B cell (primary cell): ENCODE results near the gene CFL1. TPM values are rescaled to one million over a fixed set of nuclear protein-coding genes. Genes with fewer than 3 reads are reported as not detected.

Source experiments
- ATAC-seq: fragments of 200-7000 bp; cut with Tn5 transposase; one replicate; pipeline ENCODE4 v1.10.0; 2021; ENCODE audit warnings: low read depth, mild to moderate bottlenecking, moderate number of reproducible peaks, moderate library complexity
- CTCF ChIA-PET: fragments of 350-600 bp; sonication (Branson Sonifier 250); formaldehyde crosslinking; loops from one replicate; lab custom pipeline; 2021; ENCODE audit warnings: antibody characterized with exemption, inconsistent platforms; lab: Charles Lee
- POLR2A ChIA-PET: fragments of 350-600 bp; sonication (Branson Sonifier 250); formaldehyde crosslinking; loops from one replicate; lab custom pipeline; 2021; ENCODE audit warnings: antibody characterized with exemption; lab: Charles Lee
- DNase-seq: peaks from one replicate; pipeline ENCODE4 v3.0.0; 2013
- H2AFZ ChIP-seq: 2 replicates; pipeline ENCODE4 v1.6.1; 2012; ENCODE audit warnings: mild to moderate bottlenecking, low read depth, low read length; ENCODE audit not compliant: insufficient read depth, poor library complexity, severe bottlenecking
- H3K27ac ChIP-seq, 2 donors: 1 replicate in 1 of 2; 2 replicates in 1 of 2; pipeline ENCODE4 v1.5.1; 2012 to 2013; ENCODE audit warnings: low read length in 2 of 2, mild to moderate bottlenecking in 2 of 2, moderate library complexity in 1 of 2
- H3K27me3 ChIP-seq, 4 experiments: fragments of 200-600 bp in 1 of 4; sonication (generic) in 1 of 4; replicated peaks in 1 of 4; 1 replicate in 2 of 4; 2 replicates in 2 of 4; pipeline versions ENCODE4 v1.6.1 to v1.7.0; 2013 to 2016; ENCODE audit warnings: low read length in 3 of 4, mild to moderate bottlenecking in 2 of 4, mixed read lengths in 1 of 4, moderate library complexity in 1 of 4; ENCODE audit not compliant: insufficient read depth in 4 of 4, control insufficient read depth in 3 of 4; ENCODE audit errors: control extremely low read depth in 1 of 4
- H3K36me3 ChIP-seq, 2 experiments: replicated peaks in 1 of 2; 1 replicate in 1 of 2; 2 replicates in 1 of 2; pipeline versions ENCODE4 v1.6.1 to v1.7.1; 2013; ENCODE audit warnings: low read length in 1 of 2; ENCODE audit not compliant: insufficient read depth in 2 of 2, control insufficient read depth in 1 of 2; ENCODE audit errors: control extremely low read depth in 1 of 2, extremely low read depth in 1 of 2
- H3K4me1 ChIP-seq, 2 donors: fragments of 200-600 bp in 1 of 2; sonication (generic) in 1 of 2; 1 replicate in 1 of 2; 2 replicates in 1 of 2; pipeline versions ENCODE4 v1.5.1 to v1.6.1; 2013 to 2017; ENCODE audit warnings: low read length in 2 of 2; ENCODE audit not compliant: control insufficient read depth in 2 of 2, insufficient read depth in 2 of 2
- H3K4me2 ChIP-seq: replicated peaks from 2 replicates; pipeline ENCODE3; 2012; ENCODE audit warnings: mild to moderate bottlenecking, low read depth, low read length; ENCODE audit not compliant: poor library complexity, severe bottlenecking
- H3K4me3 ChIP-seq, 5 experiments: fragments of 200-600 bp in 1 of 5; sonication (generic) in 1 of 5; 1 replicate in 3 of 5; 2 replicates in 2 of 5; pipeline versions ENCODE4 v1.5.1 to v1.7.0; 2011 to 2016; ENCODE audit warnings: low read length in 4 of 5, mild to moderate bottlenecking in 4 of 5, low read depth in 2 of 5, control low read depth in 1 of 5, moderate library complexity in 1 of 5; ENCODE audit not compliant: insufficient read depth in 1 of 5; ENCODE audit errors: control extremely low read depth in 1 of 5, extremely low read depth in 1 of 5
- H3K79me2 ChIP-seq: fragments of 200-600 bp; sonication (generic); one replicate; pipeline ENCODE4 v1.6.0; 2016; ENCODE audit warnings: low read length; ENCODE audit not compliant: control insufficient read depth, insufficient read depth
- H3K9ac ChIP-seq: fragments of 200-600 bp; sonication (generic); 2 replicates; pipeline ENCODE4 v1.6.1; 2017; ENCODE audit warnings: mild to moderate bottlenecking, low read length, moderate library complexity
- H3K9me3 ChIP-seq, 3 donors: one replicate each; pipeline versions ENCODE4 v1.6.1 to v1.7.1; 2013; ENCODE audit warnings: low read length in 2 of 3; ENCODE audit not compliant: control insufficient read depth in 2 of 3, insufficient read depth in 1 of 3; ENCODE audit errors: control extremely low read depth in 1 of 3
- H4K20me1 ChIP-seq: 2 replicates; pipeline ENCODE4 v1.6.0; 2012; ENCODE audit warnings: mild to moderate bottlenecking, low read length; ENCODE audit not compliant: insufficient read depth, control insufficient read depth, poor library complexity, severe bottlenecking
- H3K27ac Mint-ChIP-seq: one replicate; pipeline ENCODE4 v1.8.0; 2021; ENCODE audit warnings: mixed read lengths
- H3K27me3 Mint-ChIP-seq: one replicate; pipeline ENCODE4 v1.8.0; 2021; ENCODE audit warnings: mixed read lengths
- H3K4me1 Mint-ChIP-seq: one replicate; pipeline ENCODE4 v1.8.0; 2021; ENCODE audit warnings: mixed read lengths
- H3K4me3 Mint-ChIP-seq: one replicate; pipeline ENCODE4 v1.8.0; 2021; ENCODE audit warnings: mixed read lengths
- H3K9me3 Mint-ChIP-seq: one replicate; pipeline ENCODE4 v1.8.0; 2022; ENCODE audit warnings: mixed read lengths; ENCODE audit not compliant: insufficient read depth
- CTCF ChIP-seq: fragments of 200-600 bp; IDR thresholded peaks from one replicate; pipeline ENCODE4 v1.8.0; 2022; ENCODE audit warnings: antibody characterized with exemption, mild to moderate bottlenecking
- EZH2 ChIP-seq: IDR thresholded peaks from 2 replicates; pipeline ENCODE4 v1.6.1; 2012; ENCODE audit warnings: borderline replicate concordance, low read depth, mild to moderate bottlenecking, moderate library complexity, low read length; ENCODE audit not compliant: insufficient read depth, poor library complexity, severe bottlenecking
- WGBS: methylation state at CpG from one replicate; pipeline ENCODE4 v1.1.5; 2013; ENCODE audit warnings: missing lambda C conversion rate; ENCODE audit not compliant: insufficient coverage; 5-methylcytosine and 5-hydroxymethylcytosine counted together
- intact Hi-C: fragments of 100-400 bp; cut with micrococcal nuclease; formaldehyde crosslinking; loops from one replicate; pipeline ENCODE4 v1.10.0; 2022
- polyA plus RNA-seq: library from polyadenylated mRNA; depleted of rRNA; stranded (reverse); fragments of >200 nt; gene quantifications from 2 replicates; pipeline ENCODE4 v1.2.3, GENCODE V29; 2012
- total RNA-seq, 2 donors: library from RNA; stranded (reverse); fragments of 120-200 nt in 1 of 2; gene quantifications; 1 replicate in 1 of 2; 2 replicates in 1 of 2; pipeline versions ENCODE4 v1.2.3 to v1.2.4, GENCODE V29; 2013 to 2022

CFL1 gene
- total and polyA plus RNA-seq, 2 donors (not counting 1 experiment from before 2014, with no cell fraction given), result 455 to 990 TPM

- 89% methylated on average over 4 of the region's 5 CpGs for WGBS
- Histone ChIP-seq H3K4me2 (no peak overlapping the region), H3K9ac (no peak overlapping the region), H3K9me3 (no peaks in the 10 kb centered on the region), H3K4me1 (no peaks in the 10 kb centered on the region), H3K36me3 (no peaks in the 10 kb centered on the region), H3K27ac (no peak overlapping the region), H2AFZ (no peak overlapping the region), H3K79me2 (no peaks in the 10 kb centered on the region), H4K20me1 (no peaks in the 10 kb centered on the region), H3K4me3 (no peak overlapping the region), H3K27me3 (peaks cover 0 to 37% (median 10%) of the 10 kb centered on the region in 4 experiments)
- TF ChIP-seq CTCF (no peak), EZH2 (no peak)
- CTCF ChIA-PET, result interaction anchor here (1.2 to 1.7 kb wide), 2 partner anchors 18 to 54 kb away, joined by 3 to 6 read pairs; partner anchors contain the start of gene FIBP
- no peak for ATAC-seq
- intact Hi-C loops, result no loop called here
- H3K4me3 Mint-ChIP-seq, result no peak overlapping the region
- H3K27ac Mint-ChIP-seq, result no peak overlapping the region
- H3K4me1 Mint-ChIP-seq, result peaks cover 4% of the 10 kb centered on the region
- no peak for DNase-seq
- no peaks in the 10 kb centered on the region for H3K9me3 Mint-ChIP-seq
- peaks cover 39% of the 10 kb centered on the region for H3K27me3 Mint-ChIP-seq
- POLR2A ChIA-PET, result interaction anchor here (0.6 kb wide), 1 partner anchor 24 kb away, joined by 4 read pairs; no protein-coding TSS in a partner anchor
Measured at GRCh38 chr11:65906602-65907001, 48.6 kb upstream of the CFL1 start.

- ChIA-PET POLR2A (interaction anchor here (0.6 kb wide), 1 partner anchor 16 kb away, joined by 3 read pairs; the partner anchor contains the start of gene FIBP), CTCF (no interaction called here)
- Histone ChIP-seq H4K20me1 (no peaks in the 10 kb centered on the region), H3K79me2 (no peaks in the 10 kb centered on the region), H3K4me3 (no peak overlapping the region), H3K4me1 (peaks cover 20% of the 10 kb centered on the region in 2 donors), H3K9me3 (peaks cover 0 to 10% (median 0%) of the 10 kb centered on the region in 3 donors), H3K9ac (no peak overlapping the region), H3K4me2 (no peak overlapping the region), H3K27ac (no peak overlapping the region), H3K27me3 (peaks cover 0 to 39% (median 16%) of the 10 kb centered on the region in 4 experiments), H2AFZ (no peak overlapping the region), H3K36me3 (no peaks in the 10 kb centered on the region)
- Mint-ChIP-seq H3K4me1 (peaks cover 10% of the 10 kb centered on the region), H3K27me3 (peaks cover 29% of the 10 kb centered on the region), H3K27ac (no peak overlapping the region), H3K9me3 (no peaks in the 10 kb centered on the region), H3K4me3 (no peak overlapping the region)
- DNase-seq (no peak), ATAC-seq (no peak)
- no peak for TF ChIP-seq CTCF
- TF ChIP-seq EZH2, result no peak
- intact Hi-C loops, result no loop called here
- WGBS, result 98% methylated on average over 7 of the region's 8 CpGs
Measured at GRCh38 chr11:65903715-65904114, 45.7 kb upstream of the CFL1 start.
